ENCODE results near the gene TRIM29. TPM values are rescaled to one million over a fixed set of nuclear protein-coding genes. Genes with fewer than 3 reads are reported as not detected.

TRIM29 gene
- total RNA-seq, 1 experiment from 2014 or later: 38.5 TPM

GRCh38 chr11:120123946-120124345 is 14.0 kb downstream of the TRIM29 start:
- Histone ChIP-seq H3K27ac (ENCODE audit: low read length) (peak overlapping the region; percentile 97), H2AFZ (ENCODE audit: low read length) (no peak overlapping the region), H3K4me1 (ENCODE audit: insufficient read depth, low read length) (peaks cover 60% of the 10 kb centered on the region), H3K9me2 (replicated peaks; ENCODE audit: low read length) (no peaks in the 10 kb centered on the region), H3K9ac (ENCODE audit: low read length) (peak overlapping the region; percentile 61), H3K79me2 (ENCODE audit: low read length) (no peaks in the 10 kb centered on the region), H3K36me3 (ENCODE audit: low read depth, low read length) (no peaks in the 10 kb centered on the region), H3K27me3 (ENCODE audit: low read length) (no peaks in the 10 kb centered on the region), H3K4me3 (ENCODE audit: low read length) (no peak overlapping the region), H3K4me2 (ENCODE audit: low read length) (peak overlapping the region; percentile 64), H3K9me3 (ENCODE audit: low read length) (no peaks in the 10 kb centered on the region), H3F3A (ENCODE audit: low read length, unreplicated experiment) (no peaks in the 10 kb centered on the region), H4K20me1 (ENCODE audit: low read length) (no peaks in the 10 kb centered on the region)
- BruUV-seq (replicated peaks): no TSS peak
- TF ChIP-seq CTCF (conservative IDR thresholded peaks at IDR 0.05; ENCODE audit: low read depth, low read length) (no peak), EZH2 (IDR thresholded peaks at IDR 0.05; ENCODE audit: low read length, unreplicated experiment) (no peak), EZH2phosphoT487 (IDR thresholded peaks at IDR 0.05; ENCODE audit: borderline replicate concordance, low read length) (no peak)
- ATAC-seq (peak; percentile 14), DNase-seq (peak; percentile 73)
- intact Hi-C loops (cut with micrococcal nuclease): no loop called here
- CTCF ChIA-PET: no interaction called here
- POLR2A ChIA-PET (ENCODE audit: unreplicated experiment): no interaction called here

DNA sequence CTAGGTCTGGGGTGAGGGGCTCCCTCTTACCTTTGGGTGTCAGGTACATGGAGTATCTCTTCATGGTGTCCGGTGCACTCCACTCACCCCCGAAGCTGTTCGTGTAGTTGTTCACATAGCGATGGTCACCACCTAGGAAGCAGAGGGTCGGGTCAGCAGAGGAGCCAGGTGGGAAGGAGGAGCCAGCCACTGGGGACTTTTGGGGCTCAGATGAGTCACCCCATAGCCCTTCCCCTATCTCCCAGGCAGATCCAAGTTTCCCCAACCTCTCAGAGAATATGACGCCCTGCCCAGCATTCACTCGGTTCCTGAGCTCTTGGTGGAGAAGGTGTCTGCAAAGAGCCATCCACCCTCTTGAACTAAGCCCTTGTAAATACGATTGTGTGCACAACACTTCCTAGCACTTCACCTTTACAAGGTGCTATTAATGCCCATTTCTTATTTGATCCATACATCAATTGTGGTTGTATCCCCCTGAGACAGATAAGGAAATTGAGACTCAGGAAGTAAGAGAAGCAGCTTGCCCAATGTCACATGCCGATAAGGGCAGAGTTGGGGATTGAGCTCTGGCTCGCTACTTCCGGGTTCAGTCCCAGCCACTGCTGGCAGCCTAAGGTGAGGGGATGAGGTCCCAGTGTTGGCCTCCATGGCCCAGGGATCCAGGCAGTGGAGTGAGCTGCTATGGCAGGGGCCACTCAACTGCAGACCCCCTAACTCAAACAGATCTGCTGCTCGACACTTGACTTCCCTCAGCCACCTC is 14.8 kb downstream of the TRIM29 start:
- H3K27me3 ChIP-seq (ENCODE audit: low read length): no peaks in the 10 kb centered on the region
- peaks cover 53% of the 10 kb centered on the region for H3K4me1 ChIP-seq (ENCODE audit: insufficient read depth, low read length)
- CTCF ChIA-PET: no interaction called here
- POLR2A ChIA-PET (ENCODE audit: unreplicated experiment): interaction anchor here (0.6 kb wide), 1 partner anchor 696 kb away, joined by 3 read pairs; no protein-coding TSS in a partner anchor
- H3K79me2 ChIP-seq (ENCODE audit: low read length): no peaks in the 10 kb centered on the region
- no peak overlapping the region for H3K4me3 ChIP-seq (ENCODE audit: low read length)
- ATAC-seq: no peak
- no peaks in the 10 kb centered on the region for H3K9me2 ChIP-seq (replicated peaks; ENCODE audit: low read length)
- no peaks in the 10 kb centered on the region for H4K20me1 ChIP-seq (ENCODE audit: low read length)
- peak overlapping the region; percentile 97 for H3K27ac ChIP-seq (ENCODE audit: low read length)
- H3F3A ChIP-seq (ENCODE audit: low read length, unreplicated experiment): no peaks in the 10 kb centered on the region
- BruUV-seq (replicated peaks): TSS peak; percentile 69
- DNase-seq: no peak
- no peaks in the 10 kb centered on the region for H3K9me3 ChIP-seq (ENCODE audit: low read length)
- intact Hi-C loops (cut with micrococcal nuclease): no loop called here
- no peaks in the 10 kb centered on the region for H3K36me3 ChIP-seq (ENCODE audit: low read depth, low read length)
- H2AFZ ChIP-seq (ENCODE audit: low read length): no peak overlapping the region
- peak overlapping the region; percentile 86 for H3K9ac ChIP-seq (ENCODE audit: low read length)
- peak overlapping the region; percentile 32; the same call in 1 of the 2 replicates for H3K4me2 ChIP-seq (ENCODE audit: low read length)
- no peak for TF ChIP-seq CTCF (conservative IDR thresholded peaks at IDR 0.05; ENCODE audit: low read depth, low read length)
- no peak for TF ChIP-seq EZH2 (IDR thresholded peaks at IDR 0.05; ENCODE audit: low read length, unreplicated experiment)
- TF ChIP-seq EZH2phosphoT487 (IDR thresholded peaks at IDR 0.05; ENCODE audit: borderline replicate concordance, low read length): no peak

Data from PC-3 (cell line).